Mesendoderm (in vitro differentiated cells): ENCODE measurements around the gene GRK4.
A peak's percentile ranks its signal among the peaks of the same experiment; 100 is the strongest.
"Not testable (repeated sequence)": the region's sequence is repeated elsewhere in the genome, so short reads cannot be mapped to it uniquely, and the experiment has no call there.

ENCODE experiments used
- DNase-seq: peaks from one replicate; pipeline ENCODE4 v3.0.0; 2013
- H2AK5ac ChIP-seq: 2 replicates; pipeline ENCODE4 v1.6.1; 2013; ENCODE audit warnings: low read length, inconsistent platforms
- H2BK120ac ChIP-seq: 2 replicates; pipeline ENCODE4 v1.6.1; 2013; ENCODE audit warnings: low read depth, mild to moderate bottlenecking, low read length, moderate library complexity, mixed read lengths
- H2BK15ac ChIP-seq: replicated peaks from 2 replicates; pipeline ENCODE4 v1.6.1; 2013; ENCODE audit warnings: low read depth, mild to moderate bottlenecking, moderate library complexity
- H2BK5ac ChIP-seq: 2 replicates; pipeline ENCODE4 v1.6.1; 2013; ENCODE audit warnings: low read length, inconsistent platforms
- H3K18ac ChIP-seq: 2 replicates; pipeline ENCODE4 v1.6.1; 2013; ENCODE audit warnings: mild to moderate bottlenecking, low read length, mixed read lengths
- H3K23ac ChIP-seq: one replicate; pipeline ENCODE4 v1.6.1; 2013; ENCODE audit warnings: low read length
- H3K27ac ChIP-seq: 2 replicates; pipeline ENCODE4 v1.5.1; 2013; ENCODE audit warnings: low read depth, mild to moderate bottlenecking, inconsistent platforms, low read length, moderate library complexity
- H3K27me3 ChIP-seq: 2 replicates; pipeline ENCODE4 v1.6.1; 2013; ENCODE audit warnings: low read length, control low read depth, mild to moderate bottlenecking, inconsistent platforms; ENCODE audit not compliant: insufficient read depth, poor library complexity
- H3K36me3 ChIP-seq: 2 replicates; pipeline ENCODE4 v1.6.1; 2013; ENCODE audit warnings: low read length, inconsistent platforms; ENCODE audit not compliant: control insufficient read depth, insufficient read depth
- H3K4ac ChIP-seq: one replicate; pipeline ENCODE4 v1.6.1; 2013; ENCODE audit warnings: low read depth, mild to moderate bottlenecking, low read length, moderate library complexity
- H3K4me1 ChIP-seq: 2 replicates; pipeline ENCODE4 v1.6.1; 2013; ENCODE audit warnings: low read depth, low read length, inconsistent platforms; ENCODE audit not compliant: control insufficient read depth
- H3K4me2 ChIP-seq: 2 replicates; pipeline ENCODE4 v1.6.1; 2013; ENCODE audit warnings: low read length
- H3K4me3 ChIP-seq: 2 replicates; pipeline ENCODE4 v1.5.1; 2013; ENCODE audit warnings: mild to moderate bottlenecking, low read length
- H3K56ac ChIP-seq: one replicate; pipeline ENCODE4 v1.6.1; 2013; ENCODE audit warnings: low read length
- H3K79me1 ChIP-seq: 2 replicates; pipeline ENCODE4 v1.6.1; 2013; ENCODE audit warnings: low read length, inconsistent platforms
- H3K79me2 ChIP-seq: 2 replicates; pipeline ENCODE4 v1.6.1; 2013; ENCODE audit warnings: mild to moderate bottlenecking, low read length; ENCODE audit not compliant: control insufficient read depth, insufficient read depth
- H3K9ac ChIP-seq: 2 replicates; pipeline ENCODE4 v1.6.1; 2013; ENCODE audit warnings: low read length, inconsistent platforms
- H4K5ac ChIP-seq: one replicate; pipeline ENCODE4 v1.6.1; 2013; ENCODE audit warnings: low read length
- H4K8ac ChIP-seq: one replicate; pipeline ENCODE4 v1.6.1; 2013; ENCODE audit warnings: low read depth, mild to moderate bottlenecking, control low read depth, low read length, moderate library complexity
- WGBS: extraction: QIAGEN DNeasy Blood & Tissue Kit; methylation state at CpG from one replicate; pipeline ENCODE4 v1.1.7; 2013; ENCODE audit warnings: low lambda C conversion rate, missing lambda C conversion rate; ENCODE audit not compliant: insufficient coverage; ENCODE audit errors: extremely low coverage; 5-methylcytosine and 5-hydroxymethylcytosine counted together

Gene GRK4

GRCh38 chr4:2935762-2936743, 27.3 kb upstream of the GRK4 start:
- peak overlapping the region; percentile 25 for H3K4me2 ChIP-seq

GRCh38 chr4:2936773-2937145, 26.6 kb upstream of the GRK4 start:
- Histone ChIP-seq H3K4ac (no peak overlapping the region), H3K4me2 (no peak overlapping the region), H2AK5ac (no peak overlapping the region), H3K79me1 (peaks cover 11% of the 10 kb centered on the region), H2BK5ac (no peak overlapping the region), H3K23ac (no peak overlapping the region), H3K27me3 (no peaks in the 10 kb centered on the region), H4K8ac (no peak overlapping the region), H3K4me3 (no peak overlapping the region), H3K9ac (no peak overlapping the region), H3K36me3 (peaks cover 24% of the 10 kb centered on the region), H2BK15ac (no peak overlapping the region), H3K79me2 (peaks cover 4% of the 10 kb centered on the region), H4K5ac (no peak overlapping the region), H3K27ac (no peak overlapping the region), H2BK120ac (no peak overlapping the region), H3K4me1 (peaks cover 2% of the 10 kb centered on the region), H3K56ac (no peak overlapping the region), H3K18ac (no peak overlapping the region)
- WGBS: no CpG with 5 or more reads among the region's 6 CpGs
- no peak for DNase-seq

More at GRCh38 chr4:2935762-2936743, 27.3 kb upstream of the GRK4 start:
- H3K79me2 ChIP-seq: peaks cover 4% of the 10 kb centered on the region
- H3K4ac ChIP-seq: no peak overlapping the region
- H4K8ac ChIP-seq: no peak overlapping the region
- DNase-seq: no peak
- H2BK15ac ChIP-seq: no peak overlapping the region
- H2BK5ac ChIP-seq: no peak overlapping the region
- H2BK120ac ChIP-seq: no peak overlapping the region
- no peak overlapping the region for H4K5ac ChIP-seq
- peaks cover 2% of the 10 kb centered on the region for H3K4me1 ChIP-seq
- H3K18ac ChIP-seq: no peak overlapping the region
- H3K36me3 ChIP-seq: peaks cover 18% of the 10 kb centered on the region
- no peak overlapping the region for H3K23ac ChIP-seq
- H3K27ac ChIP-seq: no peak overlapping the region
- no peak overlapping the region for H2AK5ac ChIP-seq
- no peak overlapping the region for H3K4me3 ChIP-seq
- H3K56ac ChIP-seq: peak overlapping the region; percentile 97
- H3K27me3 ChIP-seq: no peaks in the 10 kb centered on the region
- peak overlapping the region; percentile 92 for H3K9ac ChIP-seq
- WGBS: no CpG with 5 or more reads among the region's 20 CpGs
- H3K79me1 ChIP-seq: peaks cover 11% of the 10 kb centered on the region

DNA sequence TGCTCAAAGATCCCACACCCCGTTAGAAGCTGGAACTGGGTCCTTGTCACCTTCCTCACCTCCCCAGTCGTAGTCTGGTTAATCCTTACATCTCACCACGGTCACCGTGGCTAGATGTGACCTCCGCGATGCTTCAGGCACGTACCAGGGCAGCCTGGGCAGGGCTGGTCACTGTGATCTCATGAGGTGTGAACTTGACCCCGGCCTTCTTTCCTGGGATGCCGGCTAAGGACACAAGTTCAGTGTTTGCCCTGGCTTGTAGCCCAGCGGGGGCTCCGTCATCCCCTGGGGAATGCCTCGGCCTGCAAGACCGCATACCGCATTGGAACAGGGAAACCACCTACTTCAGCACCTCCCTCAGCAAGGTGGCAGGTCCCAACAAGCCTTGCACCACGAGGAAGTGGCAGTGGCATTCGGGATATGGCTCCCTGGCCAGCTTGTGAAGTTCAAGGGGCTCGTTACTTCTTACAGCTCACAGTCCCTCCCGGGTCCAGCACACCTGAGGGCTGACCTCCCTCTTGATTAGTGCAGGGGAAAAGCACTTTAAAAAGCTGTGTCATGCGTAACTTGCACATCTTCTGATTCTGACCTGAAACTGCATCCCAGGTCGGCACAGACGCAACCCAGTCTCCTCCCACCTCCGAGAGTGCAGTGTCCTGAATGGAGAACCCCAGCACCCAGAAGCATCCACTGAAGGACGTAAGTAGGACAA, 26.1 kb upstream of the GRK4 start:
- H3K27ac ChIP-seq: no peak overlapping the region
- peaks cover 2% of the 10 kb centered on the region for H3K4me1 ChIP-seq
- no peak for DNase-seq

DNA sequence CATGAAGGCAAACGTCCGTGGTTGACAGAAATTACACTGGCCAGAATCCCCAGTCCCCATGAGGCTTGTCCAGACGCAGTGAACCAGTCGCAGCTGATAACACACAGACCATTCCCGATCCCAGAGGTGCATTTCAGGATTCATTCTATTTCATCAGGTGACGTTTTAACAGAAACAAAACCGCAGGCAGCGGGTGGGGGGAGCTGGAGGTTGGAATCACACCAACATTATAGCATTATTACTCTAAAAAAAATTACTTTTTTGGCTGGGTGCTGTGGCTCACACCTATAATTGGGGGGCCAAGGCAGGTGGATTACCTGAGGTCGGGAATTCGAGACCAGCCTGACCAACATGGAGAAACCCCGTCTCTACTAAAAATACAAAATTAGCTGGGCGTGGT, 25.4 kb upstream of the GRK4 start:
- Histone ChIP-seq H3K18ac (no peak overlapping the region), H2AK5ac (no peak overlapping the region), H4K8ac (no peak overlapping the region), H3K4me2 (no peak overlapping the region), H2BK15ac (no peak overlapping the region), H3K23ac (no peak overlapping the region), H3K4me3 (no peak overlapping the region), H3K27me3 (no peaks in the 10 kb centered on the region), H3K9ac (no peak overlapping the region), H2BK120ac (no peak overlapping the region), H3K79me2 (peaks cover 4% of the 10 kb centered on the region), H3K36me3 (peaks cover 25% of the 10 kb centered on the region), H4K5ac (no peak overlapping the region), H3K56ac (no peak overlapping the region), H3K4me1 (peaks cover 2% of the 10 kb centered on the region), H2BK5ac (no peak overlapping the region), H3K27ac (no peak overlapping the region), H3K4ac (no peak overlapping the region), H3K79me1 (peaks cover 11% of the 10 kb centered on the region)
- no peak for DNase-seq
- no CpG with 5 or more reads among the region's 12 CpGs for WGBS

More for the DNA sequence above, 26.1 kb upstream of the GRK4 start:
- Histone ChIP-seq H4K8ac (no peak overlapping the region), H3K4ac (no peak overlapping the region), H2BK120ac (no peak overlapping the region), H4K5ac (no peak overlapping the region), H2BK5ac (no peak overlapping the region), H2BK15ac (no peak overlapping the region), H3K4me3 (no peak overlapping the region), H3K4me2 (no peak overlapping the region), H3K79me1 (peaks cover 11% of the 10 kb centered on the region), H3K9ac (no peak overlapping the region), H3K79me2 (peaks cover 4% of the 10 kb centered on the region), H3K36me3 (peaks cover 24% of the 10 kb centered on the region), H3K23ac (no peak overlapping the region), H2AK5ac (no peak overlapping the region), H3K18ac (no peak overlapping the region), H3K56ac (no peak overlapping the region), H3K27me3 (no peaks in the 10 kb centered on the region)
- no CpG with 5 or more reads among the region's 23 CpGs for WGBS

- not testable (repeated sequence) for H3K4me2 ChIP-seq, H4K8ac ChIP-seq, H2AK5ac ChIP-seq, H3K23ac ChIP-seq, H3K79me2 ChIP-seq, H3K4ac ChIP-seq, H3K9ac ChIP-seq, H3K4me1 ChIP-seq, DNase-seq, H3K4me3 ChIP-seq, H3K27ac ChIP-seq, H2BK15ac ChIP-seq, H3K27me3 ChIP-seq, H2BK5ac ChIP-seq, H3K56ac ChIP-seq, H4K5ac ChIP-seq, H3K18ac ChIP-seq, H2BK120ac ChIP-seq
- Histone ChIP-seq H3K79me1 (peaks cover 11% of the 10 kb centered on the region), H3K36me3 (peaks cover 27% of the 10 kb centered on the region)
- no CpG with 5 or more reads among the region's 10 CpGs for whole genome bisulfite sequencing
These were observed 25.0 kb upstream of the GRK4 start for GRCh38 chr4:2938411-2938810.
